GM12878 (cell line): Measurements from ENCODE around the gene CARD11. TPM values are rescaled to one million over a fixed set of nuclear protein-coding genes. Genes with fewer than 3 reads are reported as not detected.

ENCODE experiments used
- ATAC-seq: fragments of 200-7000 bp; cut with Tn5 transposase; 3 replicates; pipeline ENCODE4 v1.9.1; 2020; ENCODE audit warnings: mild to moderate bottlenecking, moderate library complexity
- BruUV-seq: library from RNA; stranded (reverse); fragments of 400-500 nt; replicated peaks from 2 replicates; lab custom pipeline; 2021; lab: Mats Ljungman, UMichigan
- CTCF ChIA-PET: fragments of 300-600 bp; sonication (Branson Sonifier 250); formaldehyde crosslinking; extraction: SDS; loops from one replicate; lab custom pipeline; 2021; ENCODE audit warnings: inconsistent platforms; lab: Yijun Ruan, JAX
- POLR2A ChIA-PET: fragments of 350-600 bp; formaldehyde crosslinking; extraction: SDS; loops from one replicate; lab custom pipeline; 2021; ENCODE audit warnings: inconsistent platforms; lab: Charles Lee
- RAD21 ChIA-PET: fragments of 300-600 bp; sonication (Branson Sonifier 250); formaldehyde crosslinking; loops from one replicate; lab custom pipeline; 2023; ENCODE audit warnings: antibody characterized with exemption; ENCODE audit not compliant: unreplicated experiment; lab: Charles Lee
- SMC1A ChIA-PET: fragments of 300-600 bp; sonication (Branson Sonifier 250); formaldehyde crosslinking; loops from one replicate; lab custom pipeline; 2023; ENCODE audit not compliant: unreplicated experiment, uncharacterized antibody; lab: Charles Lee
- DNase-seq: peaks from one replicate; pipeline ENCODE4 v3.0.0-alpha.2; 2011; ENCODE audit warnings: low read depth, low spot score
- FAIRE-seq: peaks from 3 replicates; lab custom pipeline; 2011; peaks lifted over from hg19 to GRCh38; lab: Jason Lieb, UNC
- H2AFZ ChIP-seq: 2 replicates; pipeline ENCODE4 v1.6.0; 2011; ENCODE audit warnings: low read depth, low read length, control low read depth; ENCODE audit not compliant: control insufficient read depth
- H3K27ac ChIP-seq: 2 replicates; pipeline ENCODE4 v1.5.1; 2011; ENCODE audit warnings: control low read depth; ENCODE audit not compliant: control insufficient read depth, insufficient read depth
- H3K27me3 ChIP-seq, 2 experiments: replicated peaks in 1 of 2; 2 replicates each; pipeline versions ENCODE4 v1.6.0 to v1.6.1; 2011; ENCODE audit warnings: low read length in 1 of 2; ENCODE audit not compliant: control insufficient read depth in 2 of 2, insufficient read depth in 2 of 2
- H3K36me3 ChIP-seq, 2 experiments: 2 replicates each; pipeline ENCODE4 v1.5.1; 2011; ENCODE audit warnings: low read length in 1 of 2; ENCODE audit not compliant: control insufficient read depth in 2 of 2, insufficient read depth in 2 of 2
- H3K4me1 ChIP-seq: 2 replicates; pipeline ENCODE4 v1.6.1; 2011; ENCODE audit warnings: mild to moderate bottlenecking, low read length, moderate library complexity, mixed read lengths; ENCODE audit not compliant: control insufficient read depth, insufficient read depth
- H3K4me2 ChIP-seq: 2 replicates; pipeline ENCODE4 v1.6.0; 2011; ENCODE audit warnings: control low read depth; ENCODE audit not compliant: control insufficient read depth, insufficient read depth
- H3K4me3 ChIP-seq: fragments of 200-600 bp; sonication (generic); 2 replicates; pipeline ENCODE4 v1.5.1; 2016
- H3K79me2 ChIP-seq: 2 replicates; pipeline ENCODE4 v1.6.0; 2011; ENCODE audit warnings: low read length; ENCODE audit not compliant: control insufficient read depth, insufficient read depth
- H3K9ac ChIP-seq: 2 replicates; pipeline ENCODE4 v1.8.0; 2011; ENCODE audit warnings: low read length, control low read depth, mixed read lengths; ENCODE audit not compliant: control insufficient read depth, insufficient read depth
- H3K9me3 ChIP-seq: replicated peaks from 3 replicates; pipeline ENCODE4 v1.5.1; 2011; ENCODE audit warnings: mild to moderate bottlenecking, low read length; ENCODE audit not compliant: control insufficient read depth, insufficient read depth
- H4K20me1 ChIP-seq: 2 replicates; pipeline ENCODE4 v1.6.0; 2011; ENCODE audit not compliant: control insufficient read depth, insufficient read depth
- ATF7 ChIP-seq: fragments of 450-650 bp; IDR thresholded peaks from 2 replicates; pipeline ENCODE4 v1.6.1; 2016; ENCODE audit warnings: low read depth, mild to moderate bottlenecking
- BMI1 ChIP-seq: fragments of 450-650 bp; IDR thresholded peaks from 2 replicates; pipeline ENCODE4 v1.6.1; 2016; ENCODE audit warnings: mild to moderate bottlenecking, moderate library complexity, borderline replicate concordance
- CREB1 ChIP-seq: IDR thresholded peaks from 2 replicates; pipeline ENCODE4 v1.6.1; 2012; ENCODE audit warnings: low read depth, mild to moderate bottlenecking, inconsistent platforms
- CREM ChIP-seq: IDR thresholded peaks from 2 replicates; pipeline ENCODE4 v1.6.1; 2014; ENCODE audit warnings: antibody characterized with exemption, low read depth
- EED ChIP-seq: sonication (generic); IDR thresholded peaks from 2 replicates; pipeline ENCODE4 v1.6.1; 2016; ENCODE audit warnings: antibody characterized with exemption, low read depth
- JUNB ChIP-seq: IDR thresholded peaks from 2 replicates; pipeline ENCODE4 v1.6.1; 2016; ENCODE audit warnings: antibody characterized with exemption, mild to moderate bottlenecking
- MLLT1 ChIP-seq: fragments of 450-650 bp; IDR thresholded peaks from 2 replicates; pipeline ENCODE4 v1.6.1; 2016; ENCODE audit warnings: mild to moderate bottlenecking
- MTA3 ChIP-seq: IDR thresholded peaks from 2 replicates; pipeline ENCODE4 v1.6.1; 2012; ENCODE audit warnings: low read length, inconsistent platforms, borderline replicate concordance
- NFIC ChIP-seq: IDR thresholded peaks from 2 replicates; pipeline ENCODE4 v1.6.1; 2012; ENCODE audit warnings: low read depth, mild to moderate bottlenecking, inconsistent platforms, low read length, moderate library complexity
- NR2C2 ChIP-seq: IDR thresholded peaks from 2 replicates; pipeline ENCODE4 v1.6.1; 2011; ENCODE audit warnings: borderline replicate concordance, low read depth; ENCODE audit not compliant: control insufficient read depth, insufficient read length
- SMAD1 ChIP-seq: fragments of 450-650 bp; IDR thresholded peaks from 2 replicates; pipeline ENCODE4 v1.6.1; 2018; ENCODE audit warnings: mild to moderate bottlenecking, low read depth; ENCODE audit not compliant: partially characterized antibody
- SPI1 ChIP-seq: IDR thresholded peaks from 2 replicates; pipeline ENCODE4 v1.6.1; 2011; ENCODE audit warnings: low read depth, mild to moderate bottlenecking, low read length, moderate library complexity, borderline replicate concordance; ENCODE audit not compliant: insufficient read depth
- TBL1XR1 ChIP-seq: IDR thresholded peaks from 2 replicates; pipeline ENCODE4 v1.6.1; 2012; ENCODE audit warnings: low read depth, low read length, improper control_type of control experiment
- TCF7 ChIP-seq: IDR thresholded peaks from 2 replicates; pipeline ENCODE4 v1.6.1; 2014; ENCODE audit warnings: antibody characterized with exemption, borderline replicate concordance
- WGBS: methylation state at CpG from one replicate; pipeline ENCODE4 v1.1.6; 2016; ENCODE audit warnings: low lambda C conversion rate; ENCODE audit not compliant: insufficient replicate concordance, insufficient coverage; ENCODE audit errors: missing lambda C conversion rate; 5-methylcytosine and 5-hydroxymethylcytosine counted together
- in situ Hi-C: fragments of 300-500 bp; cut with MboI; formaldehyde crosslinking; loops from 9 replicates; pipeline ENCODE4 v1.14.3; 2018; ENCODE audit warnings: mixed read lengths
- intact Hi-C: fragments of 100-400 bp; cut with micrococcal nuclease; formaldehyde crosslinking; loops from one replicate; pipeline ENCODE4 v1.14.2; 2022; ENCODE audit not compliant: unreplicated experiment
- polyA plus RNA-seq, 11 experiments: library from polyadenylated mRNA; depleted of rRNA in 4 of 11; unstranded in 6 of 11; stranded (reverse) in 5 of 11; fragments of >200 nt; fragmentation: Nextera tagmentation in 4 of 11; fragmentation: Illumina TruSeq in 1 of 11; extraction: Ambion mirVana in 4 of 11; extraction: Trizol in 1 of 11; gene quantifications; 1 replicate in 1 of 11; 2 replicates in 10 of 11; pipeline versions ENCODE4 v1.2.1 to v1.2.3, GENCODE V29; 2011 to 2016; ENCODE audit warnings: inconsistent platforms in 2 of 11, missing spikeins in 2 of 11, low read depth in 1 of 11
- total RNA-seq, 4 experiments: library from RNA; depleted of rRNA in 3 of 4; stranded (reverse); fragments of >200 nt in 3 of 4; fragmentation: Illumina TruSeq in 1 of 4; extraction: Trizol in 1 of 4; gene quantifications; 2 replicates each; pipeline versions ENCODE4 v1.2.1 to v1.2.3, GENCODE V29; 2013 to 2021
- TF ChIP-seq, protein P1 (sequence below): fragments of 450-650 bp; conservative IDR thresholded peaks from 2 replicates; pipeline ENCODE4 v1.6.1; 2017; ENCODE audit warnings: mild to moderate bottlenecking, moderate library complexity
- TF ChIP-seq, protein P2 (sequence below): fragments of 450-650 bp; IDR thresholded peaks from 2 replicates; pipeline ENCODE4 v1.6.1; 2017; ENCODE audit warnings: mild to moderate bottlenecking, moderate library complexity

Gene CARD11
- total and polyA plus RNA-seq, 10 of the 15 experiments (the other 5 are each of a cell fraction or from before 2014, with no cell fraction given): 0.27 to 72.0 (median 28.4) TPM

DNA sequence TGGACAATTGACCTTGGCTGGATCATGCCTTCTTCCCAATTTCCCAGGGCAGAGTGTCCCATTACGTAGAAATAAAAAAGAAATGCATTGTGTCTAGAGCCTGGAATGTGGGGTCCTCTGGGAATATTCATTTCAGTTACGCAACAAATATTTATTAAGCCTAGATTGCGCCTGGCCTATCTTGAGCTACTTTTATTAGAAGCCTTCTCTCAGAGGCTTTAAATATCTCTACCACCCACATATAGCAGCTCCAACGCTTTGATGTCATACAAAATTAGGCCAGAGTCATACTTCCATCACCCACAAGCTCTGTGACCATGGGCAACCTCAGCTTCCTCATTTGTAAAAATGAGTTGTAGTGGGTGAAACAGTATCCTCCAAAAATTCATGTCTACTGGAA, 24.9 kb upstream of the CARD11 start:
- WGBS: 55% methylated on average over 4 of the region's 4 CpGs
- in situ Hi-C loops: no loop called here
- Histone ChIP-seq H3K79me2 (no peaks in the 10 kb centered on the region), H3K9me3 (peaks cover 2% of the 10 kb centered on the region; the same call in 1 of the 3 replicates), H2AFZ (no peak overlapping the region), H3K36me3 (no peaks in the 10 kb centered on the region), H3K4me3 (no peak overlapping the region), H3K9ac (no peak overlapping the region), H4K20me1 (no peaks in the 10 kb centered on the region), H3K4me1 (peaks cover 39% of the 10 kb centered on the region), H3K27me3 (no peaks in the 10 kb centered on the region), H3K4me2 (no peak overlapping the region), H3K27ac (peak overlapping the region; percentile 42; the same call in 1 of the 2 replicates)
- intact Hi-C loops: no loop called here
- RAD21 ChIA-PET: interaction anchor here (1.4 to 2.4 kb wide), 6 partner anchors 24 to 358 kb away, joined by 3 to 9 read pairs (median 5); no protein-coding TSS in a partner anchor
- POLR2A ChIA-PET: interaction anchor here (0.5 to 2.0 kb wide), 6 partner anchors 10 to 174 kb away, joined by 3 to 11 read pairs (median 5); no protein-coding TSS in a partner anchor
- CTCF ChIA-PET: interaction anchor here (0.6 to 7.1 kb wide), 11 partner anchors 17 to 311 kb away, joined by 3 to 34 read pairs (median 3); no protein-coding TSS in a partner anchor
- BruUV-seq: no TSS peak
- SMC1A ChIA-PET: interaction anchor here (0.6 to 8.7 kb wide), 15 partner anchors 9 to 923 kb away, joined by 3 to 67 read pairs (median 5); partner anchors contain the start of gene CARD11
- DNase-seq (peak; percentile 35), FAIRE-seq (no peak), ATAC-seq (peak; percentile 66)
- TF ChIP-seq JUNB: no peak; the same call in 1 of the 2 replicates
- TF ChIP-seq, protein P1, sequence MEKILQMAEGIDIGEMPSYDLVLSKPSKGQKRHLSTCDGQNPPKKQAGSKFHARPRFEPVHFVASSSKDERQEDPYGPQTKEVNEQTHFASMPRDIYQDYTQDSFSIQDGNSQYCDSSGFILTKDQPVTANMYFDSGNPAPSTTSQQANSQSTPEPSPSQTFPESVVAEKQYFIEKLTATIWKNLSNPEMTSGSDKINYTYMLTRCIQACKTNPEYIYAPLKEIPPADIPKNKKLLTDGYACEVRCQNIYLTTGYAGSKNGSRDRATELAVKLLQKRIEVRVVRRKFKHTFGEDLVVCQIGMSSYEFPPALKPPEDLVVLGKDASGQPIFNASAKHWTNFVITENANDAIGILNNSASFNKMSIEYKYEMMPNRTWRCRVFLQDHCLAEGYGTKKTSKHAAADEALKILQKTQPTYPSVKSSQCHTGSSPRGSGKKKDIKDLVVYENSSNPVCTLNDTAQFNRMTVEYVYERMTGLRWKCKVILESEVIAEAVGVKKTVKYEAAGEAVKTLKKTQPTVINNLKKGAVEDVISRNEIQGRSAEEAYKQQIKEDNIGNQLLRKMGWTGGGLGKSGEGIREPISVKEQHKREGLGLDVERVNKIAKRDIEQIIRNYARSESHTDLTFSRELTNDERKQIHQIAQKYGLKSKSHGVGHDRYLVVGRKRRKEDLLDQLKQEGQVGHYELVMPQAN: no peak
- TF ChIP-seq, protein P2, sequence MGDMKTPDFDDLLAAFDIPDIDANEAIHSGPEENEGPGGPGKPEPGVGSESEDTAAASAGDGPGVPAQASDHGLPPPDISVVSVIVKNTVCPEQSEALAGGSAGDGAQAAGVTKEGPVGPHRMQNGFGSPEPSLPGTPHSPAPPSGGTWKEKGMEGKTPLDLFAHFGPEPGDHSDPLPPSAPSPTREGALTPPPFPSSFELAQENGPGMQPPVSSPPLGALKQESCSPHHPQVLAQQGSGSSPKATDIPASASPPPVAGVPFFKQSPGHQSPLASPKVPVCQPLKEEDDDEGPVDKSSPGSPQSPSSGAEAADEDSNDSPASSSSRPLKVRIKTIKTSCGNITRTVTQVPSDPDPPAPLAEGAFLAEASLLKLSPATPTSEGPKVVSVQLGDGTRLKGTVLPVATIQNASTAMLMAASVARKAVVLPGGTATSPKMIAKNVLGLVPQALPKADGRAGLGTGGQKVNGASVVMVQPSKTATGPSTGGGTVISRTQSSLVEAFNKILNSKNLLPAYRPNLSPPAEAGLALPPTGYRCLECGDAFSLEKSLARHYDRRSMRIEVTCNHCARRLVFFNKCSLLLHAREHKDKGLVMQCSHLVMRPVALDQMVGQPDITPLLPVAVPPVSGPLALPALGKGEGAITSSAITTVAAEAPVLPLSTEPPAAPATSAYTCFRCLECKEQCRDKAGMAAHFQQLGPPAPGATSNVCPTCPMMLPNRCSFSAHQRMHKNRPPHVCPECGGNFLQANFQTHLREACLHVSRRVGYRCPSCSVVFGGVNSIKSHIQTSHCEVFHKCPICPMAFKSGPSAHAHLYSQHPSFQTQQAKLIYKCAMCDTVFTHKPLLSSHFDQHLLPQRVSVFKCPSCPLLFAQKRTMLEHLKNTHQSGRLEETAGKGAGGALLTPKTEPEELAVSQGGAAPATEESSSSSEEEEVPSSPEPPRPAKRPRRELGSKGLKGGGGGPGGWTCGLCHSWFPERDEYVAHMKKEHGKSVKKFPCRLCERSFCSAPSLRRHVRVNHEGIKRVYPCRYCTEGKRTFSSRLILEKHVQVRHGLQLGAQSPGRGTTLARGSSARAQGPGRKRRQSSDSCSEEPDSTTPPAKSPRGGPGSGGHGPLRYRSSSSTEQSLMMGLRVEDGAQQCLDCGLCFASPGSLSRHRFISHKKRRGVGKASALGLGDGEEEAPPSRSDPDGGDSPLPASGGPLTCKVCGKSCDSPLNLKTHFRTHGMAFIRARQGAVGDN: no peak
- TF ChIP-seq BMI1: no peak; the same call in 1 of the 2 replicates
- TF ChIP-seq SPI1: peak; percentile 68; the same call in 1 of the 2 replicates
- peak; percentile 95 for TF ChIP-seq TCF7
- peak; percentile 84 for TF ChIP-seq MTA3
- TF ChIP-seq NFIC: peak; percentile 79; the same call in 1 of the 2 replicates
- peak; percentile 89 for TF ChIP-seq CREM
- TF ChIP-seq SMAD1: no peak
- no peak for TF ChIP-seq MLLT1
- TF ChIP-seq EED: peak; percentile 56; the same call in 1 of the 2 replicates
- peak; percentile 72; the same call in 1 of the 2 replicates for TF ChIP-seq TBL1XR1
- peak; percentile 95 for TF ChIP-seq CREB1
- TF ChIP-seq ATF7: peak; percentile 73
- no peak for TF ChIP-seq NR2C2
